ENCODE results near the gene PIAS1. TPM values are rescaled to one million over a fixed set of nuclear protein-coding genes. Genes with fewer than 3 reads are reported as not detected.
"Not testable (repeated sequence)": the region's sequence is repeated elsewhere in the genome, so short reads cannot be mapped to it uniquely, and the experiment has no call there.

The PIAS1 gene
- total RNA-seq, 1 donor from 2014 or later: 30.8 TPM

GRCh38 chr15:68163191-68163590 lies 109.1 kb downstream of the PIAS1 start:
- Mint-ChIP-seq H3K27me3 (ENCODE audit: low read depth) (no peaks in the 10 kb centered on the region), H3K27ac (ENCODE audit: unreplicated experiment) (no peak overlapping the region), H3K4me3 (ENCODE audit: unreplicated experiment) (no peak overlapping the region), H3K4me1 (ENCODE audit: low read depth) (peaks cover 3% of the 10 kb centered on the region), H3K36me3 (ENCODE audit: low read depth) (peaks cover 21% of the 10 kb centered on the region), H3K9me3 (ENCODE audit: low read depth) (peaks cover 5% of the 10 kb centered on the region)
- no peak for TF ChIP-seq CTCF (IDR thresholded peaks at IDR 0.05)
- no peak for DNase-seq (ENCODE audit: low spot score)

- H3K27ac Mint-ChIP-seq (ENCODE audit: unreplicated experiment): no peak overlapping the region
- no peaks in the 10 kb centered on the region for H3K9me3 Mint-ChIP-seq (ENCODE audit: low read depth)
- no peak overlapping the region for H3K4me3 Mint-ChIP-seq (ENCODE audit: unreplicated experiment)
- H3K4me1 Mint-ChIP-seq (ENCODE audit: low read depth): no peaks in the 10 kb centered on the region
- DNase-seq (ENCODE audit: low spot score): no peak
- H3K36me3 Mint-ChIP-seq (ENCODE audit: low read depth): peaks cover 8% of the 10 kb centered on the region
- H3K27me3 Mint-ChIP-seq (ENCODE audit: low read depth): no peaks in the 10 kb centered on the region
- TF ChIP-seq CTCF (IDR thresholded peaks at IDR 0.05): no peak
Observed at GRCh38 chr15:68166847-68167246, 112.7 kb downstream of the PIAS1 start.

GRCh38 chr15:68172037-68172436 lies 117.9 kb downstream of the PIAS1 start:
- not testable (repeated sequence) for H3K4me3 Mint-ChIP-seq (ENCODE audit: unreplicated experiment); H3K27me3 Mint-ChIP-seq (ENCODE audit: low read depth); H3K9me3 Mint-ChIP-seq (ENCODE audit: low read depth); H3K4me1 Mint-ChIP-seq (ENCODE audit: low read depth); H3K36me3 Mint-ChIP-seq (ENCODE audit: low read depth); DNase-seq (ENCODE audit: low spot score); H3K27ac Mint-ChIP-seq (ENCODE audit: unreplicated experiment)

- no peak for TF ChIP-seq CTCF (IDR thresholded peaks at IDR 0.05)
- Mint-ChIP-seq H3K27ac (ENCODE audit: unreplicated experiment) (no peak overlapping the region), H3K4me1 (ENCODE audit: low read depth) (peaks cover 9% of the 10 kb centered on the region), H3K27me3 (ENCODE audit: low read depth) (no peaks in the 10 kb centered on the region), H3K9me3 (ENCODE audit: low read depth) (no peaks in the 10 kb centered on the region), H3K36me3 (ENCODE audit: low read depth) (peaks cover 13% of the 10 kb centered on the region), H3K4me3 (ENCODE audit: unreplicated experiment) (no peak overlapping the region)
- DNase-seq (ENCODE audit: low spot score): no peak
Observed at GRCh38 chr15:68173119-68173518, 119.0 kb downstream of the PIAS1 start.

- Mint-ChIP-seq H3K27me3 (ENCODE audit: low read depth) (no peaks in the 10 kb centered on the region), H3K9me3 (ENCODE audit: low read depth) (no peaks in the 10 kb centered on the region), H3K4me1 (ENCODE audit: low read depth) (peaks cover 17% of the 10 kb centered on the region), H3K36me3 (ENCODE audit: low read depth) (peaks cover 13% of the 10 kb centered on the region), H3K4me3 (ENCODE audit: unreplicated experiment) (no peak overlapping the region), H3K27ac (ENCODE audit: unreplicated experiment) (no peak overlapping the region)
- no peak for DNase-seq (ENCODE audit: low spot score)
- no peak for TF ChIP-seq CTCF (IDR thresholded peaks at IDR 0.05)
Observed at GRCh38 chr15:68175526-68175925, 121.4 kb downstream of the PIAS1 start.

GRCh38 chr15:68176601-68177000 lies 122.5 kb downstream of the PIAS1 start:
- Mint-ChIP-seq H3K27ac (ENCODE audit: unreplicated experiment) (no peak overlapping the region), H3K4me3 (ENCODE audit: unreplicated experiment) (no peak overlapping the region), H3K9me3 (ENCODE audit: low read depth) (no peaks in the 10 kb centered on the region), H3K36me3 (ENCODE audit: low read depth) (peaks cover 19% of the 10 kb centered on the region), H3K27me3 (ENCODE audit: low read depth) (no peaks in the 10 kb centered on the region), H3K4me1 (ENCODE audit: low read depth) (peaks cover 17% of the 10 kb centered on the region)
- no peak for TF ChIP-seq CTCF (IDR thresholded peaks at IDR 0.05)
- DNase-seq (ENCODE audit: low spot score): no peak

Data from chondrocyte (in vitro differentiated cells).